GM12872 (cell line): ENCODE results near the gene COL27A1.

Source experiments
- CTCF ChIP-seq: IDR thresholded peaks from 3 replicates; pipeline ENCODE4 v1.5.1; 2011; ENCODE audit warnings: low read depth, mild to moderate bottlenecking, low read length, moderate library complexity; ENCODE audit not compliant: insufficient read depth

The COL27A1 gene

GRCh38 chr9:114280636-114281472, 125.5 kb downstream of the COL27A1 start:
- no peak for TF ChIP-seq CTCF

- TF ChIP-seq CTCF: no peak
Measured at GRCh38 chr9:114281473-114282103, 126.3 kb downstream of the COL27A1 start.

- TF ChIP-seq CTCF: no peak
Measured at GRCh38 chr9:114282104-114282485, 126.8 kb downstream of the COL27A1 start.

GRCh38 chr9:114282507-114282906, 127.2 kb downstream of the COL27A1 start:
- TF ChIP-seq CTCF: no peak

GRCh38 chr9:114282926-114283325, 127.6 kb downstream of the COL27A1 start:
- TF ChIP-seq CTCF: no peak

GRCh38 chr9:114283551-114284111, 128.3 kb downstream of the COL27A1 start:
- TF ChIP-seq CTCF: no peak

- TF ChIP-seq CTCF: no peak
Measured at GRCh38 chr9:114284316-114285060, 129.2 kb downstream of the COL27A1 start.
